SK-N-SH (cell line): ENCODE data around the gene PODNL1. TPM values are rescaled to one million over a fixed set of nuclear protein-coding genes. Genes with fewer than 3 reads are reported as not detected.

Source experiments
- CTCF ChIA-PET: fragments of 300-600, 350-600 bp; formaldehyde crosslinking; extraction: SDS; loops from one replicate; lab custom pipeline; 2021; lab: Yijun Ruan, JAX
- POLR2A ChIA-PET: fragments of 350-600 bp; sonication (Branson Sonifier 250); formaldehyde crosslinking; extraction: SDS; loops from one replicate; lab custom pipeline; 2020; ENCODE audit warnings: antibody characterized with exemption, inconsistent platforms; lab: Yijun Ruan, JAX
- DNase-seq: peaks from one replicate; pipeline ENCODE4 v3.0.0; 2012
- H2AFZ ChIP-seq: fragments of 200-600 bp; sonication (generic); 2 replicates; pipeline ENCODE4 v1.8.1; 2016; ENCODE audit warnings: antibody characterized with exemption, mild to moderate bottlenecking, low read depth
- H3F3A ChIP-seq: fragments of 200-600 bp; sonication (generic); replicated peaks from 2 replicates; pipeline ENCODE3; 2016; ENCODE audit warnings: antibody characterized with exemption, mild to moderate bottlenecking; ENCODE audit not compliant: insufficient read depth
- H3K27ac ChIP-seq, 2 experiments: fragments of 200-500 bp in 1 of 2; fragments of 200-600 bp in 1 of 2; sonication (Bioruptor generic) in 1 of 2; sonication (generic), shearing (Covaris generic) in 1 of 2; 2 replicates each; pipeline versions ENCODE4 v1.5.1 to v1.6.1; 2014 to 2016; ENCODE audit warnings: low read depth in 2 of 2, inconsistent platforms in 1 of 2, low read length in 1 of 2, mild to moderate bottlenecking in 1 of 2, mixed read lengths in 1 of 2
- H3K27me3 ChIP-seq: fragments of 200-600 bp; sonication (generic), shearing (Covaris generic); 2 replicates; pipeline ENCODE4 v1.6.1; 2016; ENCODE audit warnings: mixed run types; ENCODE audit not compliant: insufficient read depth
- H3K36me3 ChIP-seq, 2 experiments: fragments of 200-500 bp in 1 of 2; fragments of 200-600 bp in 1 of 2; sonication (Bioruptor generic) in 1 of 2; sonication (generic) in 1 of 2; replicated peaks in 1 of 2; 2 replicates each; pipeline versions ENCODE3 to v1.5.1; 2014 to 2016; ENCODE audit warnings: low read length in 1 of 2, mild to moderate bottlenecking in 1 of 2; ENCODE audit not compliant: insufficient read depth in 2 of 2, control insufficient read depth in 1 of 2
- H3K4me1 ChIP-seq, 2 experiments: fragments of 200-500 bp in 1 of 2; fragments of 200-600 bp in 1 of 2; sonication (Bioruptor generic) in 1 of 2; sonication (generic), shearing (Covaris generic) in 1 of 2; 2 replicates each; pipeline versions ENCODE4 v1.5.1 to v1.6.1; 2014 to 2016; ENCODE audit warnings: low read depth in 1 of 2, low read length in 1 of 2, mixed run types in 1 of 2; ENCODE audit not compliant: insufficient read depth in 2 of 2, control insufficient read depth in 1 of 2
- H3K4me2 ChIP-seq: fragments of 200-600 bp; sonication (generic), shearing (Covaris generic); 2 replicates; pipeline ENCODE4 v1.6.1; 2017; ENCODE audit warnings: mixed run types
- H3K4me3 ChIP-seq, 2 experiments: fragments of 200-500 bp in 1 of 2; fragments of 200-600 bp in 1 of 2; sonication (Bioruptor generic) in 1 of 2; sonication (generic), shearing (Covaris generic) in 1 of 2; 2 replicates each; pipeline versions ENCODE4 v1.5.1 to v1.8.1; 2014 to 2016; ENCODE audit warnings: low read depth in 2 of 2, inconsistent platforms in 1 of 2, low read length in 1 of 2, mild to moderate bottlenecking in 1 of 2, mixed read lengths in 1 of 2, moderate library complexity in 1 of 2
- H3K79me2 ChIP-seq: fragments of 200-600 bp; sonication (generic); 2 replicates; pipeline ENCODE4 v1.8.1; 2017; ENCODE audit warnings: mild to moderate bottlenecking; ENCODE audit not compliant: insufficient read depth
- H3K9ac ChIP-seq: fragments of 200-600 bp; sonication (generic); 2 replicates; pipeline ENCODE4 v1.6.1; 2017; ENCODE audit warnings: mixed run types
- H3K9me2 ChIP-seq: fragments of 200-600 bp; sonication (generic); 2 replicates; pipeline ENCODE4 v1.6.1; 2017; ENCODE audit warnings: mixed run types
- H3K9me3 ChIP-seq: fragments of 200-600 bp; sonication (generic); 2 replicates; pipeline ENCODE4 v1.6.1; 2017; ENCODE audit warnings: mixed run types, mild to moderate bottlenecking, moderate library complexity
- H4K20me1 ChIP-seq: fragments of 200-600 bp; sonication (generic); 2 replicates; pipeline ENCODE4 v1.6.1; 2017; ENCODE audit warnings: mild to moderate bottlenecking, mixed run types; ENCODE audit not compliant: insufficient read depth
- EZH2phosphoT487 ChIP-seq: fragments of 200-600 bp; sonication (generic); IDR thresholded peaks from 2 replicates; pipeline ENCODE4 v1.6.1; 2017; ENCODE audit warnings: low read depth, mixed run types, mild to moderate bottlenecking, antibody characterized with exemption, moderate library complexity, borderline replicate concordance
- FOXJ3 ChIP-seq: sonication (generic); formaldehyde crosslinking; IDR thresholded peaks from 2 replicates; pipeline ENCODE4 v1.5.1; 2020; ENCODE audit warnings: mild to moderate bottlenecking, missing genetic modification reagents
- MXI1 ChIP-seq: IDR thresholded peaks from 2 replicates; pipeline ENCODE4 v1.6.1; 2012; ENCODE audit warnings: mild to moderate bottlenecking, low read depth, low read length, improper control_type of control experiment
- NFIC ChIP-seq: IDR thresholded peaks from 2 replicates; pipeline ENCODE4 v1.4.0; 2012; ENCODE audit warnings: borderline replicate concordance
- RCOR1 ChIP-seq: fragments of 150-350 bp; IDR thresholded peaks from 2 replicates; pipeline ENCODE4 v1.6.1; 2017; ENCODE audit warnings: antibody characterized with exemption, low read length
- REST ChIP-seq: IDR thresholded peaks from 2 replicates; pipeline ENCODE4 v1.6.1; 2012; ENCODE audit warnings: mild to moderate bottlenecking, low read depth, low read length, moderate library complexity
- SIN3A ChIP-seq: IDR thresholded peaks from 2 replicates; pipeline ENCODE4 v1.6.1; 2012; ENCODE audit warnings: low read depth, mild to moderate bottlenecking, low read length, moderate library complexity, borderline replicate concordance
- SMC3 ChIP-seq: IDR thresholded peaks from 2 replicates; pipeline ENCODE4 v1.6.1; 2012; ENCODE audit warnings: low read depth, low read length, improper control_type of control experiment
- TCF12 ChIP-seq: IDR thresholded peaks from 2 replicates; pipeline ENCODE4 v1.4.0; 2012
- ZBTB33 ChIP-seq: IDR thresholded peaks from 2 replicates; pipeline ENCODE4 v1.4.0; 2012; ENCODE audit warnings: low read depth, borderline replicate concordance
- WGBS: methylation state at CpG from one replicate; pipeline ENCODE4 v1.1.6; 2017; ENCODE audit warnings: low lambda C conversion rate; 5-methylcytosine and 5-hydroxymethylcytosine counted together
- polyA plus RNA-seq, 3 experiments: library from polyadenylated mRNA; depleted of rRNA; stranded (reverse); fragments of >200 nt; gene quantifications; 2 replicates each; pipeline ENCODE4 v1.2.3, GENCODE V29; 2012

Gene PODNL1
- polyA plus RNA-seq, 1 of the 3 experiments (the other 2 are of a cell fraction) = 7.5 TPM

GRCh38 chr19:13881692-13882418 lies 56.4 kb downstream of the PODNL1 start (continued):
- TF ChIP-seq NFIC (no peak), FOXJ3 (no peak), SMC3 (no peak), SIN3A (no peak), REST (no peak), MXI1 (no peak), EZH2phosphoT487 (no peak), ZBTB33 (no peak)
- TF ChIP-seq, all 33 proteins: peak for 0

GRCh38 chr19:13881251-13881691 lies 56.9 kb downstream of the PODNL1 start:
- no peaks in the 10 kb centered on the region for H4K20me1 ChIP-seq
- 60% methylated on average over 9 of the region's 12 CpGs for WGBS
- H3K4me2 ChIP-seq = no peak overlapping the region
- no peak overlapping the region for H3K27ac ChIP-seq
- peaks cover 7 to 23% of the 10 kb centered on the region in 2 experiments; a peak in 3 of 4 replicates for H3K4me1 ChIP-seq
- peak overlapping the region; percentile 42; the same call in 1 of the 2 replicates for H2AFZ ChIP-seq
- no peaks in the 10 kb centered on the region for H3K27me3 ChIP-seq
- no peak overlapping the region for H3K9ac ChIP-seq
- H3K36me3 ChIP-seq = no peaks in the 10 kb centered on the region
- ChIA-PET POLR2A (interaction anchor here (0.6 to 1.6 kb wide), 2 partner anchors 168 to 192 kb away, joined by 3 to 6 read pairs; no protein-coding TSS in a partner anchor), CTCF (interaction anchor here (0.7 to 13.8 kb wide), 26 partner anchors 7 to 211 kb away, joined by 3 to 146 read pairs (median 8); partner anchors contain the start of genes IL27RA, MISP3, PALM3 and PODNL1)
- H3K79me2 ChIP-seq = no peaks in the 10 kb centered on the region
- no peak overlapping the region for H3K4me3 ChIP-seq
- peak; percentile 44; the same call in 1 of the 2 replicates for TF ChIP-seq RCOR1
- no peak for TF ChIP-seq TCF12
- peak; percentile 71 for DNase-seq
- no peaks in the 10 kb centered on the region for H3F3A ChIP-seq
- no peaks in the 10 kb centered on the region for H3K9me3 ChIP-seq
- H3K9me2 ChIP-seq = no peaks in the 10 kb centered on the region

Other genes with a start within 250 kb of the PODNL1 start
- 49.6 and 56.8 TPM in 2 replicates for gene MRI1, start 173.9 kb downstream of the PODNL1 start, polyA plus RNA-seq (2012; rRNA removed)
- 470 and 554 TPM in 2 replicates for gene C19orf53, start 164.0 kb downstream of the PODNL1 start, polyA plus RNA-seq (2012; rRNA removed)
- gene ZSWIM4, start 143.0 kb downstream of the PODNL1 start, polyA plus RNA-seq (2012; rRNA removed) = 3.5 and 4.7 TPM in 2 replicates
- 0.53 and 0.57 TPM in 2 replicates for gene NANOS3, start 61.3 kb downstream of the PODNL1 start, polyA plus RNA-seq (2012; rRNA removed)
- 1.5 and 1.8 TPM in 2 replicates for gene BRME1, start 32.3 kb downstream of the PODNL1 start, polyA plus RNA-seq (2012; rRNA removed)
- 18.7 and 24.2 TPM in 2 replicates for gene CC2D1A, start 32.2 kb downstream of the PODNL1 start, polyA plus RNA-seq (2012; rRNA removed)
- 36.7 and 55.6 TPM in 2 replicates for gene DCAF15, start 14.1 kb upstream of the PODNL1 start, polyA plus RNA-seq (2012; rRNA removed)
- gene RFX1, start 67.9 kb upstream of the PODNL1 start, polyA plus RNA-seq (2012; rRNA removed) = 0.54 and 1.5 TPM in 2 replicates
- not detected in 2 replicates for gene RLN3, start 89.7 kb upstream of the PODNL1 start, polyA plus RNA-seq (2012; rRNA removed)
- 9.3 TPM in 2 replicates for gene IL27RA, start 93.3 kb upstream of the PODNL1 start, polyA plus RNA-seq (2012; rRNA removed)
- gene PALM3, start 123.7 kb upstream of the PODNL1 start, polyA plus RNA-seq (2012; rRNA removed) = 5.2 and 5.5 TPM in 2 replicates
- 1.6 and 2.6 TPM in 2 replicates for gene MISP3, start 134.4 kb upstream of the PODNL1 start, polyA plus RNA-seq (2012; rRNA removed)
- gene C19orf67, start 147.4 kb upstream of the PODNL1 start, polyA plus RNA-seq (2012; rRNA removed) = not detected in 2 replicates
- 11.7 and 19.0 TPM in 2 replicates for gene SAMD1, start 152.3 kb upstream of the PODNL1 start, polyA plus RNA-seq (2012; rRNA removed)
- gene PRKACA, start 179.3 kb upstream of the PODNL1 start, polyA plus RNA-seq (2012; rRNA removed) = 17.2 and 48.4 TPM in 2 replicates
- 17.8 and 19.0 TPM in 2 replicates for gene ASF1B, start 198.2 kb upstream of the PODNL1 start, polyA plus RNA-seq (2012; rRNA removed)